Nephron progenitor cell (in vitro differentiated cells): Measurements from ENCODE around the gene MYO3B.

Source experiments
- DNase-seq: peaks from one replicate; pipeline ENCODE4 v3.0.0; 2021
- H3K27ac Mint-ChIP-seq: 2 replicates; pipeline ENCODE4 v1.8.0; 2021; ENCODE audit warnings: mild to moderate bottlenecking, moderate library complexity, mixed read lengths
- H3K27me3 Mint-ChIP-seq: 2 replicates; pipeline ENCODE4 v1.8.0; 2021; ENCODE audit warnings: mild to moderate bottlenecking, low read depth, mixed read lengths; ENCODE audit not compliant: poor library complexity
- H3K36me3 Mint-ChIP-seq: 2 replicates; pipeline ENCODE4 v1.8.0; 2021; ENCODE audit warnings: low read depth, mixed read lengths
- H3K4me1 Mint-ChIP-seq: 2 replicates; pipeline ENCODE4 v1.8.0; 2021; ENCODE audit warnings: mixed read lengths
- H3K4me3 Mint-ChIP-seq: 2 replicates; pipeline ENCODE4 v1.8.0; 2021; ENCODE audit warnings: mild to moderate bottlenecking, moderate library complexity, mixed read lengths
- H3K9me3 Mint-ChIP-seq: 2 replicates; pipeline ENCODE4 v1.8.0; 2021; ENCODE audit warnings: mild to moderate bottlenecking, moderate library complexity, mixed read lengths
- CTCF ChIP-seq: fragments of 200-600 bp; sonication (generic); IDR thresholded peaks from 2 replicates; pipeline ENCODE4 v1.5.0; 2021; ENCODE audit warnings: antibody characterized with exemption

MYO3B gene

DNA sequence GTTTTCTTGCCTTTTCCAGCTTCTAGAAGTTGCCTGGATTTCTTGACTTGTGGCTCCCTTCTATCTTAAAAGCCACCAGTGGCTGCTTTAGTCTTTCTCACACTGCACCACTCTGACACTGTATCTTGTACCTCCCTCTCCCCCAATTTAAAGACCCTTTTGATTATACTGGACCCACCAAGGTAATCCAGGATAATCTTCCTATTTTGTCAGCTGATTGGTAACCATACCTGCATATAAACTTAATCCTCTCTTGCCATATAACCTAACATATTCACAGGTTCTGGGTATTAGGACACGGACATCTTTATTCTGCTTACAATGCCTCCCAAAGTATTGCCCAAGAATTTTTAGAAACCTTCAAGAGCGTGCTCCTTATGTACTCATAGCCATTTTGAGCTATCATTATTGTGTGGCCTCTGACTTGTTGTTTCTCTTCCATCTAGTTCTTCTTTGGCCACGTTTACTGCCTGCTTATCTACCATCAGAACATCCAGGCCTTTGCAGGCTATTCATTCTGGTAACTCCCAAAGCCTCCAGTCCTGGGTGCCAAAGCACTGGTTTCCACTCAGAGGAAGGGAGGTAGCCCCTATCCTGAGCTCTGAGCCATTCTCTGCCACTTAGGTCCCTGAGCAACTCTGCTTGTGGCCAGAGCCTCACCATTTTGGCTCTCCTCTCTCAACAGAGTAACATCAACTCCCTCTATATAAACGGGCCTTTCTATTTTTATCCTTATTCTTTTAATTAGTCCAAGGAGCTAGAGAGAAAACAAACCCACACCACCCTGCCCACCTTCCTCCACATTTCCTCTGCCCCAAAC, 70.8 kb downstream of the MYO3B start:
- Mint-ChIP-seq H3K4me1 (no peaks in the 10 kb centered on the region), H3K36me3 (no peaks in the 10 kb centered on the region), H3K27me3 (no peaks in the 10 kb centered on the region), H3K27ac (no peak overlapping the region), H3K4me3 (no peak overlapping the region), H3K9me3 (peaks cover 1% of the 10 kb centered on the region)
- DNase-seq: no peak
- TF ChIP-seq CTCF: no peak

GRCh38 chr2:170249761-170250160, 71.8 kb downstream of the MYO3B start:
- Mint-ChIP-seq H3K36me3 (no peaks in the 10 kb centered on the region), H3K4me1 (no peaks in the 10 kb centered on the region), H3K9me3 (peaks cover 4% of the 10 kb centered on the region), H3K4me3 (no peak overlapping the region), H3K27me3 (no peaks in the 10 kb centered on the region), H3K27ac (no peak overlapping the region)
- TF ChIP-seq CTCF: no peak
- DNase-seq: no peak

- Mint-ChIP-seq H3K4me3 (no peak overlapping the region), H3K36me3 (no peaks in the 10 kb centered on the region), H3K27ac (no peak overlapping the region), H3K27me3 (no peaks in the 10 kb centered on the region), H3K9me3 (peaks cover 4% of the 10 kb centered on the region), H3K4me1 (no peaks in the 10 kb centered on the region)
- no peak for DNase-seq
- TF ChIP-seq CTCF: no peak
Measured at GRCh38 chr2:170250584-170250983, 72.6 kb downstream of the MYO3B start.

DNA sequence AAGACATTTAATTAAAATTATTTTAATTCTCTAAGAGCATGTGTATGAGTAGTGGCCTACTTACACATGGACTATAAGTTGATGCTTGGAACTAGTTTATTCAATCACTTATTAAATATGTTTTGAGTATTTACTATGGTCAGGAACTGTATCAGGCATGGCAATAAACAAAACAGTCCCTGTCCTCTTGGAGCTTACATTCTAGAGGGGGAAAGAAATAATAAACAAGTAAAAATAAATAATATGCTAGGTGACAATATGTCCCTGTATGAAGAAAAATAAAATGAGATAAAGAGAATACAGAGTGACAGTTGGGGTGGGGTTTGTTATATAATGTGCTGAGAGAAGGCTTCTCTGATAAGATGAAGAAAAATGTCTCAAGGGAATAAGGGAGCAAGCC, 74.5 kb downstream of the MYO3B start:
- TF ChIP-seq CTCF: no peak

DNA sequence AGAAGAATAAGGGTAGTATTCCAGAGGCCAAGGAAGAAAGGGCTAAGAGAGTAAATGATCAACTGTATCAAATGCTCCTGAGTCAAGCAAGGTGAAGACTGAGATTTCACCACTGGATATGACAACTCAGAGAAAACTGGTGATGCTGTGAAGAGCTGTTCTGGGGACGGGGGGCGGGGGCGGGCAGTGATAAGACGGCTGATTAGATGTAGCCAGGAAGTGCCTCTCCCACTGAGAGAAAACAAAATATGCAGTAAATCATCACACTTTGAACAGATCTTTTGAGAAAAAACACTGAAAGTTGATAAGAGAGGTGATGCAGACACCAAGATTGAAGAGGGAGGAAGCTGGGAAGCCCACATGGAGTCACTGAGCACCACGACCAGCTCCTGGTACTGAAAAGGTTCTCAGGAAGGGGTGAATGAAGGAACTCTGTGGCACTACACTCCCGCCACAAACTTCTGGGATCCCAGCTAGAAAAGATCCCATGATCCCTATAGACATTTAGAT, 75.8 kb downstream of the MYO3B start:
- H3K9me3 Mint-ChIP-seq: peaks cover 25% of the 10 kb centered on the region
- no peaks in the 10 kb centered on the region for H3K36me3 Mint-ChIP-seq
- no peak overlapping the region for H3K4me3 Mint-ChIP-seq
- DNase-seq: no peak
- H3K4me1 Mint-ChIP-seq: no peaks in the 10 kb centered on the region
- no peak for TF ChIP-seq CTCF
- H3K27me3 Mint-ChIP-seq: no peaks in the 10 kb centered on the region
- no peak overlapping the region for H3K27ac Mint-ChIP-seq

More for the DNA sequence above, 74.5 kb downstream of the MYO3B start:
- no peaks in the 10 kb centered on the region for H3K36me3 Mint-ChIP-seq
- H3K4me1 Mint-ChIP-seq: no peaks in the 10 kb centered on the region
- no peak for DNase-seq
- no peak overlapping the region for H3K27ac Mint-ChIP-seq
- H3K27me3 Mint-ChIP-seq: no peaks in the 10 kb centered on the region
- no peak overlapping the region for H3K4me3 Mint-ChIP-seq
- peaks cover 22% of the 10 kb centered on the region for H3K9me3 Mint-ChIP-seq

GRCh38 chr2:170254293-170254732, 76.4 kb downstream of the MYO3B start:
- Mint-ChIP-seq H3K4me3 (no peak overlapping the region), H3K9me3 (peaks cover 25% of the 10 kb centered on the region), H3K4me1 (no peaks in the 10 kb centered on the region), H3K27me3 (no peaks in the 10 kb centered on the region), H3K36me3 (no peaks in the 10 kb centered on the region), H3K27ac (no peak overlapping the region)
- DNase-seq: no peak
- TF ChIP-seq CTCF: no peak
